SKM-1 (cell line): ENCODE data around the gene FCHSD2.
"Not testable (repeated sequence)": the region's sequence is repeated elsewhere in the genome, so short reads cannot be mapped to it uniquely, and the experiment has no call there.

Source experiments
- DNase-seq: peaks from one replicate; lab custom pipeline; 2025; ENCODE audit not compliant: unreplicated experiment; lab: John Stamatoyannopoulos, UW

FCHSD2 gene

GRCh38 chr11:73126804-73127480 is 15.2 kb downstream of the FCHSD2 start:
- DNase-seq = no peak

GRCh38 chr11:73124800-73125199 is 17.3 kb downstream of the FCHSD2 start:
- no peak for DNase-seq

DNA sequence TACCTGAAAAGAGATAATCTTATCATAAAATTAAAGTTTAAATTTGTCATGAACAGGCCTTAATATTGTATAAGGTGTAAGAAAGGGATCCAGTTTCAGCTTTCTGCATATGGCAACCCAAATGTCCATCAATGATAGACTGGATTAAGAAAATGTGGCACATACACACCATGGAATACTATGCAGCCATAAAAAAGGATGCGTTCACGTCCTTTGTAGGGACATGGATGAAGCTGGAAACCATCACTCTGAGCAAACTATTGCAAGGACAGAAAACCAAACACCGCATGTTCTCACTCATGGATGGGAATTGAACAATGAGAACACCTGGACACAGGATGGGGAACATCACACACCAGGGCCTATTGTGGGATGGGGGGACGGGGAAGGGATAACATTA is 18.2 kb downstream of the FCHSD2 start:
- DNase-seq = not testable (repeated sequence)

DNA sequence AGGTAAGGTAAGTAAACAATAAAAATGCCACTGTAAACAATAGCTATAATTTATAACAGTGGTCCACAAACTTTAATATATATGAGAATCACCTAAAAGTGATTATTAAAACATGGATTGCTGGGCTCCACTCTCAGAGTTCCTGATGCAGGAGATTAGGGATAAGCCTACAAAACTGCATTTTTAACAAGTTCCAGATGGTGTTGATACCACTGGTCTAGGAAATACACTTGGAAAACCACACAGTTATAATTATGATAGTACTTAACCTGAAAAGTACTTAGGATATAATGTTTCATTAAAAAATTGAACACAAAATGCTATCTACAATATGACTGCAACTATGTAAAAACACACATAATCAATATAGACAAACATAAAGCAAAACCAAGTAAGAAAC is 20.4 kb downstream of the FCHSD2 start:
- DNase-seq = no peak

GRCh38 chr11:73117071-73117470 is 25.0 kb downstream of the FCHSD2 start:
- no peak for DNase-seq

DNA sequence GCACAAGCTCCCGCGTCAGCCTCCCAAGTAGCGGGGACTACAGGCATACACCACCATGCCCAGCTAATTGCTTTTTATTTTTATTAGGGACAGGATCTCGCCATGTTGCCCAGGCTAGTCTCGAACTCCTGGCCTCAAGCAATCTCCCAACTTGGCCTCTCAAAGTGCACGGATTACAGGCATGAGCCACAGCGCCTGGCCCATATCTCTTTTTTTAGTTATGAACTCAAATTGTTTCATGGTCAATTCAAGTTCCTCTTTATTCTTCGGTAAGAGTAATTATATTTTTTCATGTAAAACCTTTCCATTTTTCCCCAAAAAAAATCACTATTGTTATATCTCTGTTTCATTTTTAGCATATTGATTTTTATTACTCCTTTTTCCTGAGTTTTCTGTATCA is 25.5 kb downstream of the FCHSD2 start:
- DNase-seq = no peak

DNA sequence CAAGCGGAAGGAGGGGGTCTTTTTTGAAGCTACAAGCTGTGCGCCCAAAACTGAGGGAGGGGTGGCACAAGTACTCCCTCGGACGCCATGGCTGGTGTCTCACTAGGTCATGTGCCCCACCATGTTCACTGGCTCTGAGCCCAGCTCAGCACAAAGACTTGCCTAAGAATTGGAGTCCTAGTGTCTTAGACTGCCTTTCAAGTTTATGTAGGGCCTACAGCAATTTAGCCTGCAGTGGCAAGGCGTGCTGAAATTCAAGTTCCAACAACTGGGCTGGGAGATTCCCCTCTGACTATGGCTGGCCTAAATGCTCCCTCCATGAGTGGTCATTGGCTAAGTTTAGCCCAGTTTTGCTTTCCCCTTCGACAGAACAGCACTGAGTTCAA is 27.3 kb downstream of the FCHSD2 start:
- DNase-seq = no peak

DNA sequence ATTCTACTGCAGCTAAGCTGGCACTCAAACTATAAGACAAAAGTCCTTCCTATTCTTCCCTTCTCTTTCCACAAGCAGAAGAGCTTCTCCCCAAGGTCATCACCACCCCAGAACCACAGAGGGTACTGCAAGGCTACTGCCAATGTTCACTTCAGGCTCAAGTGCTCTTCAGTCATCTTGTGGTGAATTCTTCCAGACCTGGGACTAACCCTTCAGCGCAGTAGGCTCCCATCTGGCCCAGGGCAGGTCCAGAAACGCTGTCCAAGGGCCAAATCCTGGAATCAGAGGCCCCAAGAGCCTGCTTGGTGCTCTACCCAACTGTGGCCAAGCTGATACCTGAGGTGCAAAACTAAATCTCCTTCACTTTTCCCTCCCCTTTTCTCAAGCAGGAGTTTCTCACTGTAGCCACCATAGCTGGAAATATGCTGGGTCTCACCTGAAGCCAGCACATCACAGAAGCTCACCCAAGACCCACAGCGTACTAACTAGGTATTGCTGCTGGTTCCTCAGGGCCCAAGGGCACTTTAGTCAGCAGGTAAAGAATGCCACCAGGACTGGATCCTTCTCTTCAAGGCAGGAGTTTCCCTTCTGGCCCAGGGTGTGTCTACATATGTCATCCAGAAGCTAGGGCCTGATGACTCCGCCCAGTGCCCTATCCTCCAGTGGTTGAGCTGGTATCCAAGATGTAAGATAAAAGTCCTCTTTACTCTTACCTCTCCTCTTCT is 27.8 kb downstream of the FCHSD2 start:
- no peak for DNase-seq

GRCh38 chr11:73113426-73113825 is 28.7 kb downstream of the FCHSD2 start:
- DNase-seq = no peak

DNA sequence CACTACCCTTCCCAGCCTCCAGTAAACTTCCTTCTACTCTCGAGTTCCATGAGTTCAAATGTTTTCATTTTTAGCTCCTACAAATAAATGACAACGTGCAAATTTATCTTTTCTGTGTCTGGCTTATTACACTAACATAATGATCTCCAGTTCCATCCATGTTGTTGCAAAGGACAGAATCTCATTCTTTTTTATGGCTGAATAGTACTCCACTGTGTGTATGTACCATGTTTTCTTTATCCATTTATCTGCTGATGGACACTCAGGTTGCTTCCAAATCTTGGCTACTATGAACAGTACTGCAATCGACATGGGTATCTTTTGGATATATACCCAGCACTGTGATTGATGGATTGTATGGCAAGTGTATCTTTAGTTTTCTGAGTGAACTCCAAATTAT is 34.5 kb downstream of the FCHSD2 start:
- DNase-seq = no peak

- DNase-seq = no peak
Measured at GRCh38 chr11:73106347-73106746, 35.8 kb downstream of the FCHSD2 start.

- no peak for DNase-seq
Measured at GRCh38 chr11:73100578-73100977, 41.5 kb downstream of the FCHSD2 start.

DNA sequence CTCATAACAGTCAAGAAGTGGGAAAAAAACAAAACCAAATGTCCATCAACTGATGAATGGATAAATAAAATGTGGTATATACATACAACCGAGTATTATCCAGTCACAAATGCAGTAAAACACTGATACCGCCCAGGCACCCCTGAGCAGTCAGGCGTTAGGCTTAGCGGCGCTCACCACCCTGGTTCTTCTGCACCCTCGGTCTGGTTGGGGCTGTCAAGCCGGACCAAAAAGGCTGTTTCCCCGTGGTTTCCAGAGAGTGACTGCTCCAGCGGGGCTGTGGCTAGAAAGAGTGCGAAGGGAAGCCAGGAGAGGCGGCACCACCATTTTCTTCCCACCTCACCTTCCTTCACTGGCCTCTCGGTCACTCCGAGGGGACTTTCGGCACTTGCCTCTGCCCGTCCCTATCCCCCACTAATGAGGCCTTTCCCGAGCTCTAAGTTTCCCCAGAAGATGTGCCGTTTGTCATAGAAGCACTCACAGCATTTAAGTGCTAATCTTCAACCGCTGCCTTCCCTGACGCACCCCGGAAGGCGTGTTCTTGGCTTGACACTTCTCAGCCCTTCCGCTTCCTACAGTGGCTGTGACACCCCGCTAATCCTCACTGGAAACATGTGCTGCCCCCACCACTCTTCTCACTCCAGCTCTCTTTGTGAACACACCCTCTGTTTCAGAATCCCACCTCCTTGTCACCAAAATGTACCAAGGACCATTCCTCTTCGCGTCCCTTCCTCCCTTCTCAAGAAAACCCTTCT is 42.4 kb downstream of the FCHSD2 start:
- no peak for DNase-seq

DNA sequence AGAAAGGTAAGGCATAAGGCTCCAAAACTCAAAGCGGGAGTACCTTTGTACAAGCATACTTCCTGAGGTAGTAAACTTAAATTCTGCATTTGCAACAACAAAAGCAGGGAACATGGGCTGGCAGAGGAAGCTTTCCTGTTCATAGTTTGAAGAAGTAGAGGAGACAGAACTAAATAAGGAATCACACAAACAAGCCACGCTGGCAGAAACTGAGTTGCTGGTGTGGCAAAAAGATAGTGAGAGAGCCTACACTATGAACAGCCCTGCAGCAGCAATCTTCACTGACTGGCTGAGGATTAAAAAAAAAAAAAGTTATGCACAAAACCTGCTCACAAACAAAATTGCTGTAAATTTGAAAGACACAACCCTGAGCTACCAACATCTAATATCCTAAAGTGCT is 46.5 kb downstream of the FCHSD2 start:
- no peak for DNase-seq

GRCh38 chr11:73091521-73092305 is 50.4 kb downstream of the FCHSD2 start:
- DNase-seq = no peak

DNA sequence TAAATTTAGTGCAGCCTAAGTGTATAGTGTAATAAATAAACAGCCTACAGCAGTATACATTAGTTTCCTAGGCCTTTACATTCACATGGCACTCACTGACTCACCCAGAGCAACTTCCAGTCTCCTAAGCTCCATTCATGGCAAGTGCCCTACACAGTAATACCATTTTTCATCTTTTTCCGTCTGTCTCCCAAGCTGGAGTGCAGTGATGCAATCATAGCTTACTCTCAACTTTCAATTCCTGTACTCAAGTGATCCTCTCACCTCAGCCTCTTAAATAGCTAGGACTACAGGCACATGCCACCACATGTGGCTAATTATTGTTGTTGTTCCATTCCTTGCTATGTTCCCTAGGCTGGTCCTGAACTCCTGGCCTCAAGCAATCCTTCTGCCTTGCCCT is 54.4 kb downstream of the FCHSD2 start:
- no peak for DNase-seq

GRCh38 chr11:73085189-73085875 is 56.8 kb downstream of the FCHSD2 start:
- peak; percentile 34 for DNase-seq

GRCh38 chr11:73078631-73079030 is 63.5 kb downstream of the FCHSD2 start:
- no peak for DNase-seq

- no peak for DNase-seq
Measured at GRCh38 chr11:73077454-73077853, 64.7 kb downstream of the FCHSD2 start.

GRCh38 chr11:73074319-73074718 is 67.8 kb downstream of the FCHSD2 start:
- DNase-seq = no peak
